CD1c-positive myeloid dendritic cell (primary cell): ENCODE data around the gene PHC3.

Experiments
- DNase-seq: peaks from one replicate; pipeline ENCODE4 v3.0.0-alpha.2; 2016; ENCODE audit errors: extremely low spot score

Gene PHC3

DNA sequence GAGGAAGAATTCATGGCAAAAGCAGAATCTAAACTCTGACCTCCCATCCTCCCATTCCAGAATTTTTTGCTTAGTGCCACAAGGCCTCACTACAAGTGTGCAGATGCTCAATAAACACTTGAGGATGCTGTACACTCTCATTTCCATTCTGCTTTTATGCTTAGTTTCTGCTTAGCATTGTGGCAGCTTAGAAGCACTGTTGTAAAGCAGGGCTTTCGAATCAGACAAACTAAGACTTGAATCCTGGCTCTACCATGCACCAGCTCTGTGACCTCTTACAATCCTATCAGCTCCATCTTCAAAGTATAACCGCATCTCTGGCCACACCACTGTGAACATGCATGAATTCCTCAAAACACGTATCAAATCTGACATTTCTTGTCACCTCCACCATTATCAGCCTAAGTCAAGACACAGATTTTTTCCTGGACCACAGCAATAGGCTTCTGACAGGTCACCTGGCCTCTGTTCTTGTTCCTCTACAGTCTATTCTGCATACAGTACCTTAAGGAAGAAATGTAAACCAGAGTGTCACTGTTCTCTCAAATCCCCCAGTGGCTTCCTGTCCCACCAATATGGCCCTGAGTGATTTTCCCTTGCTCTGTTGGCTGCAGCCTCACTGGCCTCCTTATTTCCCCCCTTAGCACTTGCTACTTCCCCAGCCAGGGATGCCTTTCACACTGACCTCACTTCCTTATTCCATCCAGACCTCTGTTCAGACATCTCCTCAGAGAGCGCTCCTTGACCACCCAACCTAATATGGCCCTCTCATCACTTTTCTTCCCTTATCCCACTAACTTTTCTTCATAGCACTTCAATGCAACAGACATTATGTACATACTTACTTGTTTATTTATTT lies 8.1 kb upstream of the PHC3 start:
- peak; percentile 22 for DNase-seq

DNA sequence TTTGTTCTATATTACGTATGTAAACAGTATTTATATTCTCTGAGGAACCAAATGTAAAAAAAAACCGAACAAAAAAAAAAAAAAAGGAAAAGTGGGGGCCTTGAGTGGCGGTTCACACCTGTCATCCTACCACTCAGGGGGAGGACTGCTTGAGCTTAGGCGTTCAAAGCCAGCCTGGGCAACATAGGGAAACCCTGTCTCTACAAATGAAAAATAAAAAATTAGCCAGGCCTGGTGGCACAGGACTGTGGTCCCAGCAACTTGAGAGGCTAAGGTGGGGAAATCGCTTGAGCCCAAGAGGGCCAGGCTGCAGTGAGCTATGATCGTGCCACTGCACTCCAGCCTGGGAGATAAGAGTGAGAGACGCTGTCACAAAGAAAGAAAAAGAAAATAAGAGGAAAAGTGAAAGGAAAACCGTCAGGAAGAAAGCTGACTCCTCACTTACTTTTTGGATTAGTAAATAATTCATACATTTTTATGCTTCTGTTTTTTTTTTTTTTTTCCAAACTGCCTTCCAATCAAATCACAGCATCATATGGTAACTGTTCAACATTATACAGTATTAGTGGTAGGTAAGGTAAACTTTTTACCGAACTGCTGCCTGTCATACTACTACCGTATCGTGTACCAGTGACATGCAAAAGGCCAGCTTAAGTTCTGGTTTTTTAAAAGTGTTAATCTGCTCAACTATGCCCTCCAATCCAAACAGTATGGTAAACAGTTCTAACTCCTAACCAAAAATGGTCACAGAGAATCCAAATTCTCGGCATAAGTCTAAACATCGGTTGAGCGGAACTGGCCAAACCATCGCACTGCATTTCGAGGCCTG lies 1.2 kb downstream of the PHC3 start:
- DNase-seq = peak; percentile 23

DNA sequence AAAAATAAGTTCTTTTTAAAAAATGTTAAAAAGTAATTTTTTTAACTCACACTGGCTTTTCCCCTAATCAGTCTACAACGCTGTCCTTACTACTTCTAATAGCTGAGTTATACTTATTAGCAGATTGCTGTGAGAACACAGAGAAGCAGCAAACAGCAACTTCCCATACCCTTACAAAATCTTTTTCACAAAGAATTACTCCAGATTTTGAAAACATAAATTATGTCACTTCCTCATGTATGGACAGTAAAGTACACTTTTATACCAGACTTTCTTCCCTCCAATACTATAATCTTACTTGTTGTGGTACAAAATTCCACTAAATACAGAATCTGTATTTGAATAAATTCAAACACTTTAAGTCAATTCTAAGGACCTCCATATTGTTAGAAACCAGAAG lies 2.1 kb downstream of the PHC3 start:
- peak; percentile 40 for DNase-seq

DNA sequence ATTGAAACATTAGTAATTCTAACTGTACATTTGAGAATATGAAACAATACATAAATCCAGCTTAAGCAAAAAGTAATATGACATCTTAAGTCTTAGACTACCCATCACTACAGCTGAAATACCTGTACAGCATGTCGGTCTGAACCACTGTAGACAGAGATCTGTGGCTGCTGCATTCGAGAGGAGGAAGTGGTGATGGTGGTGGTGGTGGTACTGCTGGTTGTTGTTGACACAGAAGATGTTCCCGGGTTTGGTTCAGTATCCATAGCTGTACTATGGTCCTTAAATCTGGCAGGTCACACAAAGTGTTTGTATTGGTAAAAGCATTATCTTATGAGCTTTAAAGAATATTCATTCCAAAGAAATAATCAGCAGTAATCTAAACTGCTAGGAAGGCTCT lies 2.9 kb downstream of the PHC3 start:
- peak; percentile 22 for DNase-seq

DNA sequence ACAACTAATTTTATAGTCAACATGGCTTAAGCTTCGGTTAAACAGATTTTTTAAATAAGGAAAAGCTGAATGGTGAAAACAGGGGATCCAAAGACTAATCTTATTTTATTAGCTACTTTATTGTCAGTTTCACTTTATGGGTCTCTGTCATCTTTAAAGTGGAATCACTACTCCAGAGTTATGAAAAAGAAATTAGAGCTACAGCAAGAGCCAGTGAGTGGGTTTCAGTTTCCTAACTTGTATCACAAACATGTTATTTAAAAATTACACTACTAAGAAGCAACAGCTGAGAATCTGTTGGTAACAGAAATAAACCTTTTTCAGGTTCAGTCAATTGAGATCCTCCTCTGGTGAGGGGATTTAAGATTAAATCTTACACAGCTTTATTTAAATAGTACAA lies 10.0 kb downstream of the PHC3 start:
- no peak for DNase-seq

DNA sequence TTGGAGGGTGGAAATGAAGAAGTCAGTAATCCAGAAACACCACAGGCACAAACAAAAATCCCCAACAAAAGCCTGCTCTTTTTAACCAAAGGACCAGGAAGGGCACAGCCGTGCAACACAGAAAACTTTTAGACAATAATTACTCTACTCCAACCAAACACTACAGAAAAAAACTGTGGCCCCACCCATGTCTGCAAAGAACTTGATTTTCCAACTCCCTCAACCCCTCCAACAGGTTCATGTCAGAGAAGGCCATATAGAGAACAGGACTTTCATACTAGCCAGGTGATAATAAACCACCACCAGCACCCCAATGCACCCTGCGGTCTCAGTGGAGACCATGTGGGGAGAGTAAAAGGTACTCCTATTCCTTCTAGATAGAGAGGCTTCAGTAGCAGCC lies 16.8 kb downstream of the PHC3 start:
- DNase-seq = no peak

DNA sequence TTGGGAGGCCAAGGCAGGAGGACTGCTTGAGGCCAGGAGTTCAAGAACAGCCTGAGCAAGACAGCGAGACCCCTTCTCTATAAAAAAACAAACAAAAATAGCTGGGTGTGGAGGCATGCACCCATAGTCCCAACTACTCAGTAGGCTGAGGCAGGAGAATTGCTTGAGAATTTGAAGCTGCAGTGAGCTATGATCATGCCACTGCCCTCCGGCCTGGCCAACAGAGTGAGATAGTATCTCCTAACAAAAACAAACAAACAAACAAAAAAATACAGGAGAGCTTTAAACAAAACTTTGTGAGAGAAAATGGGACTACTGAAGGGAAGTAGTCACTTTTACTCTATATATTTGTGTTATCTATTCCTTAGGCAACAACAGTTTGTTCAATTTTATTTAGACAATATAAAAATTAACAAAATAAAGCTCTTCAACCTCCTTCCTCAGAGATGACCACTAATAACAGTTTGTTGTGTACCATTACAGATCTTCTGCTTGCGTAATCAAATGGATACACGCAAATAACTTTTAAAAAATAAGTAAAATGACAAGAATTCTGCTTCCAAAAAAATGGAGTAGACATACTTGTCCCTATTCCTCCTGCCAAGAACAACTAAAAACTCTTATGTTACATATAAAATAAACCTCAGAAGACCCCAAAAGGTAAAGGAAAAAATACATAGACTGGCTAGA lies 17.4 kb downstream of the PHC3 start:
- no peak for DNase-seq

DNA sequence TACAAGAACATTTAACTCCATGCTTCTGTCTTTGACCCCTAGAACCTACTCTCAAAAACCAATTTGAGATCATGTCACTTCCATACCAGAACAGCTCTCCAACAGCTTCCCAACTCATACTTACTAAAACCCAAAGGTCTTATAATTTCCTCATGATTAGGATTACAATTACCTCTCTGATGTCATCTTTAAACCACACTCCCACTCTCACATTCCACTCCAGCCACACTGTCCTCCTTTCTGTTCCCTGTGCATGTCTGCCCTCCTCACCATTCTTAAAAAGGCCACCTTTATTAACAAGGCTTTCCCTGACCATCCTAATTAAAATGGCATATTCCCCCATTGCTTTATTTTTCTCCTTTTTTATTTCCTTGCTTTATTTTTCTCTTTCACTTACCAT lies 18.9 kb downstream of the PHC3 start:
- DNase-seq = no peak

DNA sequence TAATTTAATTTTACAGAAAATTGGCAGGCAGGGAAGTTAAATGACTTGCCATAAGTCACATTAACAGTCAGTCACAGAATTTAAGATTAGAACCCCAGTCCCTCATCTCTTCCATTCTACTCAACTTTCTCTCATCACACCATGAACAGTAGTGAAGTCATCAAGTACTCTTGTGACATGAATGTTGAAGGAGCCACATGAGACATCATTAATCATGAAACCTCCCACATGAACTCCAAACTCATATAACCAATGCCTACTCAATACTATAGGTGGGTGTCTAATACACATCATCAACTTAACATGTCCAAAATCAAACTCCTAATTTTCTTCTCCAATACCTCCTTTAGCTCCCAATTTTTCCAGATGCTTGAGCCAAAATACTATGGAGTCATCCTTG lies 19.5 kb downstream of the PHC3 start:
- DNase-seq = no peak

DNA sequence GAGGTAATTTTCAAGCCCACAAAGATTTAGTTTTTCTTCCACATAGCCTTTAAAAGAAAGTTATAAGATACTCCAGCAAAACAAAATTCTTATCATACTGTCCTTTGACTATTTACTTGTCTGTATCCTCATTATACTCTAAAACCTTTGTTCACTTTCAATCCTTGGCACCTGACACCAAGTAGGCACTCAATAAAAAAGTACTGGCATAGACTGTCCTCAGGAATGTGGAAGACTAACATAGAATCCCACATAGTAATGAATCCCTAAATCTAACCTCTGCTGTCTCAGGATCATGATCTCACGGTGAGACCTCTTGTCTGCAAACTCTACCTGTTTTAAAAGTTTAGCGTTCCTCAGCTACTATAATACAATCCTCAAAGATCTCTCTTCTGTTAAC lies 21.6 kb downstream of the PHC3 start:
- no peak for DNase-seq

DNA sequence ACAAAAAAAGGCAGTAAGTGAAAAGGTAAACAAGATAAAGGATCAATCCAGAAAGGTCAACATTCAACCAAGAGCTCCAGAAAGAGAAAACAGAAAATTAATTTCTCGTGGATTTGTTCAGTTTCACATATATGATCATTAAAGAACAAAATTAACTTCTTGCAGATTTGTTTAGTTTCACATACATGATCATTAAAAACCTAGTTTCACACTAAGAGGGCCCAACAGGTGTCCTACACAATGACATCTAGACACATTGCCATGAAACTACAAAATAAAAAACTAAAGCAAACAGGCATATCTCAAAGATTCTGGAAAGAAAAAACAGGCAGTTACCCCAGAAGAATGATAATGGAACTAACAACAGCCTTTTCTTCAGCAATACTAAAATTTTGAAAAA lies 22.1 kb downstream of the PHC3 start:
- no peak for DNase-seq

DNA sequence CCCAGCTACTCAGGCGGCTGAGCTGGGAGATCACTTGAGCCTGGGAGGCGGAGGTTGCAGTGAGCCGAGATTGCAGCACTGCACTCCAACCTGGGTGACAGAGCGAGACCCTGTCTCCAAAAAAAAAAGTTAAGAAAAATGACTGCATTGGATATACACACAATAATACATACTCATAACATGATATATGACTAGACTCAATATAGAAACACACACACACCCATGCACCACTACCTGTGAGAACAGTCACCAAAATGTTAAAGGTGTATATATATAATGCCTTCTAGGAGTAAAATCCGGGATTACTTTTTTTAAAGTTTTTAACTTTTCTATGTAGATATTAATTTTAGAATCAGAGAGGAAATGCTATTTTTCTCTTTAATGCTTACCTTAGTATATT lies 25.9 kb downstream of the PHC3 start:
- no peak for DNase-seq

DNA sequence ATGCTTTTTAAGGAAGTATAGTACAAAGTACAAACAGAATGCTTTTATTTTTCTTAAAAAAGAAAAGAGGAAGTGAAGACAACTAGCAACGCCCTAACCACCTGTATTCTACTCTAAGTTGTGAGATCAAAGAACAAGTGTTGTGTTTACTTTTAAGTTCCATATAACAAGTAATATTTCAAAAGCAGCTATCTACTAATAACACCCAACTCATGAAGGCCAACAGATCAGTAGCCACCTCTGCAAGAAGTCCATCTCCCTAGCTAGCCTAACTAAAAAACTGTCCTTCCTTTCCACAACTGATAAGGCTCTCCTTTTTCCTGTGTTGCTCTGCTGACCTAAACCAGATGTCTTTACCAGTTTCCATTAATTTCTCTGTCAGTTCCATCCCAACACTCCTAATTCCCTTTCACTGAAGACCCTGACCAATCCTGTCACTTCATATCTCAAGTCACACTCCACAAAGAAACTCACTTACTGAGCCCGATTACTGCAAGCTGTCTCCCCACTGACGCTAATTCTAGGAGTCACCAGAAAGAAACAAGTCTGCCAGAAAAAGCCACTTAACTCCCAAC lies 26.9 kb downstream of the PHC3 start:
- DNase-seq = peak; percentile 22

DNA sequence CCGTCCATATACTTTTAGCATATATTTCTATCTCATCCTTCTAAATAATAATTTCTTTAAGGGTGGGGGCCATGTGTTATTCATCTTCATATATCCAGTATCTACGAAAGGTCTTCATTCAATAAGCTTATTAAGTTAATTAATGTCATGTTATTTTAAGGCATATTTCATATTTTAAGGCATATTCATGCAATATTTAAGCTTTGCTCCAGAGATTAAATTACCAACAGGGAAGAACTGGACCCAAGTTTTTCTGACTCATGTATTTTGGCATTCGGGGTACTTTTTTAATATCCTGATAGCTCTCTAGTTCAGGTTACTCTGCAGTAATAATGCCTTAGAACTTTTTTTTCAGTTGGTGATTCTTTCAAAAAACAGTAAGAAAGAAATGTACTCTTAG lies 27.4 kb downstream of the PHC3 start:
- no peak for DNase-seq

DNA sequence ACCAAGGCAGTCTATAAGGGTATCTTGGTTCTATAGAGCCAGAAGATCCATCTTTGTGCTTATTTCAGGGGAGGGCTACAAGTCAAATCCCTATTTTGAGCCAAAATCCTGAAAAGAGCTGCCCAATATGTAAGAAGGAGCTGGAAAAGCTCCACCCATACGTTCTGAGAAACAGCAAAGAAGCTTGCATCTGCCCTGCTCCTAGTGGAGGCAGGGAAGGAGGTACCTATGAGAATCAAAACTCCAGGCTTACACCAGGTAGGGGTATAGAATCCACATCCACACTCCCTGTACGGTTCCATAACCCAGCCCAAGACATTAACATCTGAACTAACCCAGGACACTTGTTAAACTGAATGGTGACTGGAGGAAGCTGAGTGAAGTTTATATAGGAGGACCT lies 30.0 kb downstream of the PHC3 start:
- no peak for DNase-seq

DNA sequence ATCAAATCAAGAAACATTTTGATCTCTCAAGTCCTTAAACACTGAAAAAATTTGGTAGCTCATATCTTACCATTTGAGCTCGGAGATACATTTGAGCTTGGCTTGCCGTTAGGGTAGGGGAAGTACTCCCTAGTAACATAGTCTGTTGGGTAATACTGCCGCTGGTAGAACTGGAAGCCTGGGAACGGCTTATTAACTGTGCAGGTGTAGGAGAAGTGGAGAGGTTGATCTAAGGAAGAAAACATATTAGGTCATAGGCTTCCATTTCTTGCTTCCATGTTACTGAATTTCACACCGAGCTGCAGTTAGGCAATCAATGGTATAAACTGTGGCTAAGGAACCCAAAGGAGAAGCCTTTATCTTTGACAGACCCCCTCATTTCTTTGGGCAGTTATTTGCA lies 32.5 kb downstream of the PHC3 start:
- no peak for DNase-seq

DNA sequence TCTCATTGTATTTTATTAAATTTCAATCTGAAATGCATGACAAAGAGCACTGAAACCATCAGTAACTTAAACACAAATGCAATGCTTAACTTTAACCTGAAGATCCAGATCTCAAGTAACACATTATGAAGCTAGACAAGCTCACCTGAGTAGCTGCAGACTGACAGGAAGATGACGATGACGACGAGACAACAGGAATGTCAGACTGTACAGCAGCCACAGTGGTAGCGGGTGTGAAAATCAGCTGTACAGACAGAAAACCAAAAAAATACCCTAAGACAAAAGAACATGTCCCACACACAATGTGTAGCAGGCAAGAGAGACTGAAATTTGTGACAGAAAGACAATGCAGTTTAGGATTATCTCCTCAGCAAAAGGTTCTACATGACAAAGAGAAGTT lies 36.3 kb downstream of the PHC3 start:
- DNase-seq = no peak

DNA sequence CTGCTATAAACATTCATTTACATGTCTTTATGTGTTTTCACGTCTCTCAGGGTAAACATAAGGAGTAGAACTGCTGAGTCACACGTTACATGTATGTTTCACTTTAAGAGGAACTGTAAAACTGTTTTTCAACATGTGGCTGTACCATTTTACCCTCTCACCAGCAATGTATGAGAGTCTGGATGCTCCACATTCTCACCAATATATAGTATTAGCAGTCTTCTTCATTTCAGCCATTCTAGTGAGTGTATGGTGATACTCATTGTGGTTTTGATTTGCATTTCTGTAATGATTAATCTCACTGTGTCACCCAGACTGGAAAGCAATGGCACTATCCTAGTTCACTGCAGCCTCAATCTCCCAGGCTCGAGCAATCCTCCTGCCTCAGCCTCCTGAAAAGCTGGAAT lies 37.1 kb downstream of the PHC3 start:
- no peak for DNase-seq

DNA sequence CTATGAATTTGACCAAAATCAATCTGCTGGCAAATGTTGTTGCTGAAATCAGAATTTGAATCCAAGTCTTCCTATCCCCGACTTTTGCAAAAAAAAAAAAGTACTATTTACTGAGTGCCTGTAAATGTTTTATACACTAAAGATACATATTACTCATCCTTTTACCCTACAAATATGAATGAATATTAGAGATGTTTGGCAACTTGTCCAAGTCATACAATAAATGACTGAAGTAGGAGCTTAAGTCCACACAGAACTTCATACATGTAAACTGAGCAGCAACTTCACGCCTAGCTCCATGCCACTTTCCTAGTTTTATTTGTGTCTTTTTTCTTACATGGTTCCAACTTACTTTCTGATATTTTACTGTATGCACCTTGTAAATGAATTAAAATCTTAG lies 39.2 kb downstream of the PHC3 start:
- DNase-seq = no peak

DNA sequence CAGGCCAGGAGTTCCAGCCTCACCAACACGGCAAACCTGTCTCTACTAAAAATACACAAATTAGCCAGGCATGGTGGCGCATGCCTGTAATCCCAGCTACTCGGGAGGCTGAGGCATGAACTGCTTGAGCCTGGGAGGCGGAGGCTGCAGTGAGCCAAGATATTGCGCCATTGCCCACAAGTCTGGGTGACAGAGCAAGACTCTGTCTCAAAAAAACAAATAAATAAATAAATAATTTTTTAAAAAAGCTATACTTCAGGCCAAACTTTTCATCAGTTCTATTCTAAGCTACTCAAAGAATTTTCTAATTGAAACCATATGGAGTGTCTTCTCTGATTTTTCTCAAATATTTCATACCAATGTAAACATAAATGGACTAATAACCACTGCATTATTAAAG lies 43.5 kb downstream of the PHC3 start:
- DNase-seq = no peak

DNA sequence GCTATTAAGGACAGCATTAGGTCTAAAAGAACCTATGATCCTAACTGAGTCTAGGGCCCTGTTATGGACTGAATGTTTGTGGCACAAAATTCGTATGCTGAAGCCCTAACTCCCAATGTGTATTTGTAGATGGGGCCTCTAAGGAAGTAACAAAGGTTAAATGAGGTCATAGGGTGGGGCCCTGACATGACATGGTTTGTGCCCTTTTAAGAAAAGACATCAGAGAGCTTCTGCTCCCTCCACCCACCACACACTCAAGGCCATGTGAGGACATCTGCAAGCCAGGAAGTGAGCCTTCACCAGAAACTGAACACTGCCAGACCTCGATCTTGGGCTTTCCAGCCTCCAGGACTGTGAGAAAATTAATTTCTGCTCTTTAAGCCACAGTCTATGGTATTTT lies 49.2 kb downstream of the PHC3 start:
- peak; percentile 30 for DNase-seq

DNA sequence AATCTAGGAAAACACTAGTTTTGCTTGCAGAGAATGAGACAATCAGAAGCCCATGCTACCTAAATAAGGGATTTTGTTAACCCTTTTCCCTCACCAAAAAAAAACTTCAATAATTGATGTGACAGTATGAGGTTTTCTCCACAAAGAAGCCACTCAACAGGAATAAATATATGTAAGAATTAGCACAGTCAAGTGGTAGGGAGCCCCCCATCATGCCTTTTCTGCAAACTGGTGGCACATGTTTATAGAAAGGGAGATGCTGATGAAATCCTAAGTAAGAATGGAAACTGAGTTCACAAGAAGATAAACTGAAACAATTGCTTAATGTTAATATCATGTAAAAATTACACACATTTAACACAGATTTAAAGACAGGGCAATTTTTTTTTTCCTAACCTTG lies 51.0 kb downstream of the PHC3 start:
- DNase-seq = no peak
